Mucosa of gallbladder (tissue), 1 donor: ENCODE data around the gene C19orf25. TPM values are rescaled to one million over a fixed set of nuclear protein-coding genes. Genes with fewer than 3 reads are reported as not detected.
A peak's percentile ranks its signal among the peaks of the same experiment; 100 is the strongest.

Experiments
- DNase-seq: peaks from one replicate; pipeline ENCODE4 v3.0.0-alpha.2; 2020; ENCODE audit warnings: low spot score
- total RNA-seq: library from RNA; stranded (reverse); gene quantifications from one replicate; pipeline ENCODE4 v1.2.1, GENCODE V29; 2021
- donor health status: DM: no; HTN: no; CAD: no.

The C19orf25 gene
- total RNA-seq, 1 donor from 2014 or later: 41.6 TPM

- DNase-seq: no peak
Measured at GRCh38 chr19:1466461-1467214, 12.4 kb downstream of the C19orf25 start.

GRCh38 chr19:1466018-1466460, 13.0 kb downstream of the C19orf25 start:
- DNase-seq: no peak

GRCh38 chr19:1465191-1466016, 13.6 kb downstream of the C19orf25 start:
- DNase-seq: peak; percentile 41

GRCh38 chr19:1461862-1462261, 17.2 kb downstream of the C19orf25 start:
- DNase-seq: no peak

- no peak for DNase-seq
Measured at GRCh38 chr19:1460033-1460995, 18.7 kb downstream of the C19orf25 start.

- DNase-seq: no peak
Measured at GRCh38 chr19:1459479-1459878, 19.5 kb downstream of the C19orf25 start.

GRCh38 chr19:1457892-1458291, 21.1 kb downstream of the C19orf25 start:
- DNase-seq: no peak

GRCh38 chr19:1457031-1457739, 21.8 kb downstream of the C19orf25 start:
- DNase-seq: no peak

GRCh38 chr19:1456121-1456900, 22.7 kb downstream of the C19orf25 start:
- DNase-seq: no peak

GRCh38 chr19:1455336-1456120, 23.5 kb downstream of the C19orf25 start:
- DNase-seq: peak; percentile 65

GRCh38 chr19:1455002-1455335, 24.0 kb downstream of the C19orf25 start:
- DNase-seq: no peak

GRCh38 chr19:1453525-1454364, 25.3 kb downstream of the C19orf25 start:
- DNase-seq: no peak

- DNase-seq: no peak
Measured at GRCh38 chr19:1452802-1453524, 26.1 kb downstream of the C19orf25 start.

- DNase-seq: no peak
Measured at GRCh38 chr19:1451916-1452801, 26.9 kb downstream of the C19orf25 start.

GRCh38 chr19:1450735-1451731, 28.0 kb downstream of the C19orf25 start:
- DNase-seq: no peak
